NK-92 (cell line): ENCODE measurements around the gene KIF23.

ENCODE experiments used
- DNase-seq: peaks from one replicate; lab custom pipeline; 2025; ENCODE audit not compliant: unreplicated experiment; lab: John Stamatoyannopoulos, UW

KIF23 gene

DNA sequence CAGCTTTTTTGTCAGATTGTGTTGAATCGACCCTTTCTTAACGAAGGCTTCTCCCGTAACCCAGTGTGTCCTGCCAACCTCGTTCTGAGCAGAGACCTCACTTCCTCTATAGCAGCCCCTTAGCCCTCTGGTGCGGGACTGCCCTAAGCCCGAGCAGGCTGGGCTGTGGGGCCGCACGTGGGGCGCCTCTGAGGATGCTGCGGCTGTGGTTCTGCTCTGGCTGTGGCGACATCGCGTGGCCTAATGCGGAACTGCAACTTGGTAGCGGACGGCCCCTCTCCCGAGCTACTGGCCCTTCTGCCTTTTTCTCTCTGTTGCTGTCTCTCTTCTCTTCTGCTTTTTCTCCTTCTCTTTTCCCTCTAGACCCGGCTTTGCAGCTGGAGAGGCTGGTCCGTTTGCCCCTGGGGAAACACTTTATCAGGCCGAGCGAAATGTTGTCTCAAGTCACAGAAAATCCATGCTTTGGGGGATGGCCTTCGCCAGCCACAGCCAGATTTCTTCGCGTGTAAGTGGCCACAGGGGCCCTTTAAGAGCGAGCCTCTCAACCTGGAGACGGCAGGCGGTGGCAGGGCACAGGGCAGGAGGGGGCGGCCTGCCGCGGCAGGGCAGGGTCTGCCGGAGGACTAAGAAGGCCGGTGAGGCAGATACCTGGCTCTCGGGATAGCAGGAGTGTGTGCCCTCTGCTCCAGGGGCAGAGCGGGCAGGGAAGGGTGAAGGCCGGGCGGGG is 19.4 kb upstream of the KIF23 start:
- no peak for DNase-seq

DNA sequence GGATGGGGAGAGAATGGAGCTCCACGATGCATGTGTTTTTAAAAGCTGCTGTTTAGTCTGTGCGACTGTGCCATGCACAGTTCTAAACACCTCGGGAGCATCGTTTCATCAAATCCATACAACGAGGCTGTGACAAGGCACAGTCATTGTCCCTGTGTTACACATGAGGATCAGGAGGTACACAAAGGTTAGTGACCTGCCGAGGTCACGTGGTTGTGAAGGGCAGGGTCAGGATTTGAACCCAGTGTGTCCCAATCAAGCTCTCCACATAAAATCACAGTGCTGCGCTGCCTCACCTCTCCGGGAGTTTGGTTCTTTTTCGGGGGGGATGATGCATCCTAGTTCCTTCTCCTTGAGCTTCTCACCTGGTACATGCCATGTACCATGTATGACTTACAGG is 18.7 kb upstream of the KIF23 start:
- no peak for DNase-seq

DNA sequence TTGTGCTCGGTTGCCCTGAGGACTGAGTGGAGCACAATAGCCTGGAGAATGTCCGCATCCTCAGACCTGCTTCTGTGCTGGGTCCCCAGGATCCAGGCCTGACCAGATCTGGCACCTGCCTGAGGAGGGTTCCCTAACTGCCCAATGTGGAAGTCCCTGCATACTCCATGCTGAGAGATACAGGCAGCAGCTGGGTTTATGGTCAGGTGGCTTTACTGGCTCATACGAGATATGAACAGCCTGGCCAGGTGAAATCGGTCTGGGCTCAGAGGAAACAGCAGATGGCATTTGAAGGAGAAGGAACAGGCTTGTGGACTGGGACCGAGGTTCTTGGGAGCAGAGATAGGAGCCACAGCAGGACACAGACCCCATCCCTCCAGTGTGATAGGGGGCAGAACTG is 18.2 kb upstream of the KIF23 start:
- no peak for DNase-seq

DNA sequence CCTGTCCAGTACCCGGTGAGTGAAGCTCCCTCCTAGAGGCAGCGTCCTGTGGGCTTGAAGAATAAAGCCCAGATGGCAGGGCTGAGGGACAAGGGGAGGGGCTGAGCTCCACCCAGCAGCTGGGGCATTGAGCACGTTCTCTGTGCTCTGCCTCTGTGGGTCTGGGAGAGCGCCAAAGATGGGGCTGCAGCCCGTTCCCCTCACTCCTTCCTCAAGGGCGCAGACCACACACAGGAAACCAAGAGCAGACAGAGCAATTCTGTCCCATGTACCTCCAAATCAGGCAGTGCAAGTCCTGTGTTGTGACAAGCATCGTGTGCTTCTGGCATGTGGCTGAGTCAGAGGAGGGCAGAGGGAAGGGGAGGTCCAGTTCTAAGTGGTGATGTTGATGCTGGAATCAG is 15.7 kb upstream of the KIF23 start:
- DNase-seq: no peak

DNA sequence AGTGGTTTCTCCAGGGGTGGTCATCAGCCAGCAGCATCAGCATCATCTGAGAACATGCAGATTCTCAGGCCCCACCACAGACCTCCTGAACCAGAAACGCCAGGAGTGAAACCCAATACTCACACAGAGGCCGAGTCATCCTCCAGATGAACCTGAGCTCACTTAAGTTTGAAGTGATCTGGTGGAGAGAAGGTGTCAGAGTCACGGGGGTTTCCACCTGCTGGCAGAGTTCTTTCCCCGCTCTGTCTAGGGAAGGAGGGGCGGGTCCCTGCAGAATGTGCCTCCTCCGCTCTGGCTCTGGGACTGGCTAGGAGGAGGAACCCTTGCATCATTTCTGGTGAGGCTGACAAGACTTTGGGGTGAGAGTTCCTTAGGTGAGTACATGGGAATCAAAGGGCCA is 13.3 kb upstream of the KIF23 start:
- no peak for DNase-seq

DNA sequence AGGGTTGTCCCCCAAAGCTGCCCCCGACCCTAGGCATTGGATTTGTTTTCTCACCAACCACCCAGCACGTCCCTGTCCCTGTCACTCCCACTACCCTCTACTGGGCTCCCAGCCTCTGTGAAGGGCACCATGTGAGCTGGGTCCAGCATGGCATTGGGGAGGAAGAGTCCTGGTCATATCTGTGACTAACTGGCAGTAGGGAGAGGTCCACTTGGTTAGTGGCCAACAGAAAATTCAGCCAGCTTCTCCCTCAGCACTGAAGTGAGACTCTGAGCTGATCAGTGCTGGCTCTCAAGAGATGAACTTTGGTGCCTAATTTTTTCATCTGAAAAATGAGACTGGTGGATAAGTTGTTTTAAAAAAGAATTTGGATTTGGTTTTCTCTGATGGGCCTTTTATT is 11.3 kb upstream of the KIF23 start:
- DNase-seq: no peak

DNA sequence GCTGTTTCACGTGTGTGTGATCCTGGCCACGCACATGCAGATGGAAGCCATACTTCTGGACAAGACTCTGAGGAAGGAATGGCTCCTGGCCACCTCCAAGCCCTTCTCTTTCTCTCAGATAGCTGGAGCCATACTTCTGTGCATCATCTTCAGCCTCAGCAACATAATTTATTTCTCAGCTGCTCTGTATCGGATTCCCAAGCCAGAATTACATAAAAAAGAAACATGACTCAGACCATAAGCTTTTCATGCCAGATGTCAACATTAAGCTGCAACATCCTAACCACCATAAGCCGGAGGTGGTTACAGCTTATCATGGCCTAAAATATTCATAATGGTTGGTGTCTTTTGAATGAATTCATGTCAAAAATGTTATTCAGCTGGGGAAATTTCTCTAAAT is 10.6 kb upstream of the KIF23 start:
- DNase-seq: no peak

DNA sequence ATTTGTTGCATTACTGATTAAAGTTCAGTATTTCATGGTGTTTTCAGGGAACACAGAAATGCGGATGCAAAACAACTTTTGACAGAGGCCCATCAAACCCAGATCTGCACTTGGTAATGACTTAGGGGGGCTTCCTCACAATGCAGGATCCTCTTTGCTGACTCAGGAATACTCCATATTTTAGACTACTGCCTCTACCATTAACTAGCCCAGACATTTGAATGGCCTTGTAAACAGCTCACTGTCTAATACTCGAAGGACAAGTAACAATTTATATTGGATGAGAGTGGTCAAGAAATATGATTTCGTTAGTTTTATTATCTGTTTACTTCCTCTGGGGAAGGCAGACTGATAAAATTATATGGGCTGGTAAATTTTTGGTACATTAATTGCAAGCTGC is 9.0 kb upstream of the KIF23 start:
- no peak for DNase-seq

DNA sequence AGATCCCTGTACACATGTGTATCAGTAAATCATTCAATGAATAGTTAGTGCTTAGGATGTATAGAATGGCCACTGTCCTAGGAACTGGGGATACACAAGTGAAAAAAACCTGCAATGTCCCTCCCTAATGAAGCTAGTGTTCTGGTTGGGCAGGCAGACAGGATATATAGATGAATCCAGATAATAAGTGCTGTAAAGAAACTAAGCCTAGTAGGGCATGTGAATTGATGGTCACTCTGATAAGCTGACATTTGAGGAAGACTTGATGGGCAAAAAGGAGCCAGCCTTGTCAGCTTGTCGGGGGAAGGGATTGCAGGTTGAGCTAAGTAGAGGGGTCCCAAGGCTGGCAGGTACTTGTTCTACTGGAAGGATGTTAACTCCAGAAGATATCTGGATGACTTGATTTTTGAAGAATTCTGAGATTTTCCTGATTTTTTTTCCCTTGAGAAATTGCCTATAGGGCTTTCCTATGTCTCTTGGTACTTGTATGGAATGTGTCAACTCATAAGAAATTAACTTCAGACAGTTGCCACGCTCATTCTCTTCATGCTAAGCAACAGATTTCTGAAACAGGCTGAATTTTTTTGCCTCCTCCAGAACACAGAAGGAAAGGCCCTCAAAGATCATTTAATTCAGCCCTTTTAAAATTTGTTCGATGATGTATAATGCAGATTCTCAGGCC is 6.3 kb upstream of the KIF23 start:
- no peak for DNase-seq

DNA sequence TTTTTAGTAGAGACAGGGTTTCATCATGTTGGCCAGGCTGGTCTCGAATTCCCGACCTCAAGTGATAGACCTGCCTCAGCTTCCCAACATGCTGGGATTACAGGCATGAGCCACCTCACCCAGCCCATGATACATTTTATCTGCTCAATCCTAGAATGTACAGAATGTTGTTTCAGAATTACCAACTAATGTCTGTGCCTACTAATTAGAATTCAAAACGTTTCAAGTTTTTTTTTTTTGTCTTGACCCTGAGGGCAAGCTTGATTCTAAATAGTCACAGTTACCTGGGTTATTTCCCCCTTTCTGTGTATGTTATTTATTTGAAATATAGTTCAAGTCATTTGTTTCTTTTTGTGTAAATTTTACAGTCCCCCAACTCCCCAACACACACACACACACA is 5.3 kb upstream of the KIF23 start:
- no peak for DNase-seq

DNA sequence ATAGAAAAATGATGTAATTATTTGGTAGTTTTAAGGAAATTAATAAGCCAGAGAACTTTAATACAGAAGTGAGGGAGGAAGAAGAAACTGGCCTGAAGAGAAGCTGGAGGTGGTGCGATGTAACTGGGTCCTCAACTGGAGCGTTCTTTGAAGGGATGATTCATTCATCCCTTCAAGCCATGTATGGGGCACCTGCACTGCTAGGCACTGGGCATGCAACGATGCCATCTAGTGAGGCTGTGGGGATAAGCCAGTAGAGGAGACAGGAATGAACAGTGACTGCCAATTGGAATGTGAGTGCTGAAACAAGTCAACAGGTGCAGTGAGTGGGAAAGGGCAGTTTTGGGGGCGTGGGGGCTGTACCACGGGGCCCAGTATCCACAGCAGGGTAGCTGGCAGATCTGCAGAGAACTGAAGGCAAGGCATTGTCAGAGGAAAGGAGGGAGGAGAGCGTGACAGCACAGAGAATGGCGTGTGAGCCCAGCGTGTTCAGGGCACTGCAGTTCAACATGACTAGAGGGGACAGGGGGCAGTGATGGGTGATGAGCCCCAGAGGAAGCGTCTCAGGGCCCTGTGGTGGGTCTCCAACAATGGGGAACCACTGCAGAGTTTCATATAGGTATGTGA is 3.8 kb upstream of the KIF23 start:
- no peak for DNase-seq

DNA sequence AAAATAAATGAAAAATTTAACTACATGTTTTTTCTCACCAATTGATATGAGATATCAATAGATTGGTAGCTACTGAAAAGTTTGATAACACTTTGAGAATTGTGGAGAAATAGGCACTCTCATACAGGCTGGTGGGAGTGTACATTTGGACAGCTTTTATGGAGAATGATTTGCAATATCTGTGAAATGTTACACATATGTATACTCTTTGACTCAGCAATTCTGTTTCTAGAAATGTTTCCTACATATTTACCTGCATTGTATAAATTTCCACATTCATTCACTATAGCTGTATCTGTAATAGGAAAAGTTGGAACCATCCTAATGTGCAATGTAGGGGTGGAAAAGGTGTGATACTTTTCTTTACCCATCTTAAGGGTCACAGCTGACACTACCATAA is 1.9 kb upstream of the KIF23 start:
- no peak for DNase-seq

DNA sequence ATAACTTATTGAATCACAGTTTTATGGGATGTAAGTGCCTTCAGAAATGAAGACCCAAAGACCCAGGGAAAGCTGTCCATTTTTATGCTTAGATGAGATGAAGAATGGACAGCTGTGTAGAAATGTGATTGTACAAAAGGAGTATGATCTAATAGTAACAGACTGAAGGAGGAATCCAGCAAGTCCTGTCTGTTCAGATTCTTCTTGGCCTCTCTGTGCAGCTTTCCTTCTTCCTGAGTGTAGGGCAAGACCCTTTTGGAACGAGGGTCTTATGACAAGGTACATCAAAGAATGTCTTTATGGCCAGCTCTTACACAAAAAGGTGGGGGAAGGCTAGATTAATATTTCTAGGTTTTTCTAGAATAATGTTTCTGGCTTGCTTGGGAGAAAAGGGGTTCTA is 1.4 kb upstream of the KIF23 start:
- DNase-seq: no peak

DNA sequence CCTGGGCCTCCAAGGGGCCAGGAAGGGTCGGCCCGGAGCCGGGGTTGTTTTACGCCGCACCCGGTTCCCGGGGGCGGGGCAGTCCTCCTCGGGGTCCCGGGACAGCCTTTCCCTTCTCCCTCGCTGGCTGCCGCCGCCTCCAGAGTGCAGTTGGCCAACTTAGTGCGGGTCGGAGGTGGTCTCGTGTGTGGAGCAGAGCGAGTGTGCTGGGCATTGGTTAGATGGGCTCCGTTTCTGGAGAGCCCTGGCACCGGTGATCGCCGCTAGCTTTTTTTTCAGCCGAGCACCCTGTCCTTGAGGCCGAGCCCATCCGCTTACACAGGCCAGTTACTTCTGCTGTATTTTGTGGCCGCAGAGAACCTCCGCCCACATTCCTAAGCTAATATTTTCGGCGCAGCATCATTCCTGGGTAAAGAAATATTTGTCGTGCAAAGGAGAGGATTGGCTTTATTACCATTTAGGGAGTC is 585 bp downstream of the KIF23 start:
- no peak for DNase-seq

DNA sequence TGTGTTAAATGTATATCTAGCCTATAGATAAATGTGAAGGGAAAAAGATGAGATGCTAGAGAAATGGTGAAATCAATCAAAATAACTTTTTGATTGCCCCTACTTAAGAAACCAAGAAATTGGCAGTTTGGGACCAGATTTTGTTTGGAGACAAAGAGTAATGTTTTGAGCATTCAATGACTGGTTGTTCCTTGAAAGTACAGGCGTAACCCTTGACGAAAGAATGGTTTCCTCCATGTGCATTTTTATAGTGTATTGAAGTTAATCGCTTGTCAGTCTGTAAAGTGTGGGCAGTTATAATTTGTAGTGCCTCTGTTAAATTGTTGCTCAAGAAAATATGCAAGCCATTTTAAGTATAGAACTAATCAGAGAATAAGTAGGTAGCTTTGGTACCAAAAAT is 1.2 kb downstream of the KIF23 start:
- no peak for DNase-seq

DNA sequence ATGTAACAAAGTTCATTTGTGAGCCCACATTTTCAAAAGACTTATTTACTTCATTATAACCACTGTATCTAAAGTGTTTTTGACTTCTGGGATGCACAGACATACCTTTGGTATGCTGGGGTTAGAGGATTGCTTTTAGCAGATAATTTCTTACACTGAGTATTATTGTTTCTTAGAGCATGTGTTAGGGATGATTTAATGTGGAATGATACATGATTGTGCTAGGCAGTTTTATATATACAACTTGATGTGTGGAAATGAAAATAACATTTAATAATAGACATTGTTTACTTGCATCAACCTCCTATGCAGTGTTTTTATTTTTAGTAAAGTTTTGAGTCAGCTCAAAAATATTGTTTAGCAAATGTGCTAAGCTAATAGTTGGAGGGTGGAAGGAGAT is 3.4 kb downstream of the KIF23 start:
- DNase-seq: no peak

DNA sequence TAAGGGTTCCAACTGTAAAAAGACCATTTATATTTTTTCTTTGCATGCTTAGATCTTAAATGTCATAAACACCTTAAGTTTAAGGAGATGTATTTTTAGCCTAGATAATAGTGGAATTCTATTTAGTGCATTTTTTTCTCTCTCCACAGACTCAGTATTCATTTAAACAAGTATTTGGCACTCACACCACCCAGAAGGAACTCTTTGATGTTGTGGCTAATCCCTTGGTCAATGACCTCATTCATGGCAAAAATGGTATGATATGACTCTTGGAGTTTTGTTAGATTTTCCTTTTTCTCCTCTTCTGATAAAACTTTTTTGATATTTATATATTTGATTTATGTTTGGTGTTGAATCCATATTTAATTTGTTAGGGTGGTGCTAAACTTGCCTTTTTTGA is 7.3 kb downstream of the KIF23 start:
- no peak for DNase-seq

DNA sequence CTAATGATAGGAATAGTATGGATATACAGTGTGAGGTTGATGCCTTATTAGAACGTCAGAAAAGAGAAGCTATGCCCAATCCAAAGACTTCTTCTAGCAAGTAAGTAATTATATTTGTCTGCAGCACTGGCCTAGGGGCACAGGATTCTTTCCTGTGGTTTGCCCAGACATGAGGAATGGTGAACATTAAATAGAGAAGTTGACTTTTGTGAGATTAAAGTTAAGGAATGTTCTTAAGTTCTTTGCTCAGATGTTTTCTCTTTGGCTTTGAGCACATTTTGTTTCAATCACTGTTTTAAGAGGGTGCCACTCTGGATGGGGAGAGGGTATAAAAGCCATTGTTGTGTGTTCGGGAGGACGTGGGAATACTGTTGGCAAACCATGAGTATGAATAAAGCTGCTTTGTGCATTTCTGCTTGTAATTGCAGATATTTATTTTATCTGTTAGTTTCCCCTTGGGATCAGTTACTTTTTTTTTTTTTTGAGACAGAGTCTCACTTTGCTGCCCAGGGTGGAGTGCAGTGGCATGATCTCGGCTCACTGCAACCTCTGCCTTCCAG is 8.3 kb downstream of the KIF23 start:
- DNase-seq: no peak

DNA sequence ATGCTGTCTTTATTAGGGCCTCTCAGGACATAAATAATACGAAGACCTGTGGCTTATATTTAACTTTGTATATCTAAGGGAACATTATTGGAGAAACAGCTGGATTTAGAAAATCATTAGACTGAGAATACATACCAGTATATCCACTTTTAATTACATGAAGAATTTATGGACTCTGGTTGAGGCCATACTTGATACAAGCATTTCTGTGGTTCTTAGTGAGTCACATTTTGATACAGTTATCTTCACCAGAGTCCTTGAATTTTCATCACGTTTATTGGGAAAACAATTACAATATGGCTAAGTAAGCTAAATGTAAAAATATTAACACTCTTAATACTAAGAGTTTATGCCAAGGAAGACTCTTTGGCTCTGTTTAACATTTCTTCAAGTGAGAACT is 9.9 kb downstream of the KIF23 start:
- DNase-seq: no peak

DNA sequence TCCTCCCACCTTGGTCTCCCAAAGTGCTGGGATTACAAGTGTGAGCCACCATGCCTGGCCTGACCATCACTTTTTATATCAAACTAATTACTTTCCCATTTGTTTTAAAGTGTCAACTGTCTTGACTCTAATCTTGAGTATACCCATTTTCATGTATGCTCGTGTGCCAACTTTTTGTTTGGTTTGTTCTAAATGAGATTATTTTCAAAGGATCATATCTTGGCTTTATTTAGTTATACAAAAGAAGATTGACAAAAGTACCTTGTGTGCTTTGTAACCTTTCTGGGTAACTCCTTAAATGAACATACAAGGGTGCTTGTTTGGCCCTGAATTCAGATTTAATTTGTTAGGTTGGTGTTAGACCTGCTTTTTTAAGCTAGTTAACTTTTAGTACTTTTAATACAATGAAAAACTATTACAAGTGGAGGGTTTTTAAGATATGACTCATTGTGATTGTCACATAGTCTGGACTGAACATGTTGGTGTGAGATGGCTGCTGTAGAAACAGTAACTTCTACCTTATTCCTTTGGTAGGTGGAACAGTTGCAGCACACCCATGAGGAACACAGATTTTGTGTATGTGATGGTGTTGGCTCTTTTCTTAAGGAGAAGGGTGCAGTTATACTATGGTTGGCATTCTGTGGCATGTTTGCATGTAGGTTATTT is 10.7 kb downstream of the KIF23 start:
- no peak for DNase-seq

DNA sequence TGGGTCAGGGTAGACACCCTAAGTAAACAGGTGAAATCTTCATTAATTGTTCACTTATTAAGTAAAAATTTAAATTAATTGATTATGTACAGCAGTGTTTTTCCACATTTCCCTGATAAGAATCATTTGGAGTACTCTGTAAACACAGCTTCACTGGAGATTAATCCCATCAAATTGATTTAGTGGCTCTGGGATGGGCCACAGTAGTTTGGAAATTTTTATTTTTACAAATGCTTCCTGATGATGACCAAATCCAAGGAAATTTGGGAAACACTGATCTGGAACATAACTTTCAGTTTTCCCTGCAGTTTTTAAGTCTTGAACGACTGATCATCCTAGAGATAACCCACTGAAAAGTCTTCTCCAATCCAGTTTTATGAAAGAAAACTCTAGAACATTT is 19.7 kb downstream of the KIF23 start:
- no peak for DNase-seq

DNA sequence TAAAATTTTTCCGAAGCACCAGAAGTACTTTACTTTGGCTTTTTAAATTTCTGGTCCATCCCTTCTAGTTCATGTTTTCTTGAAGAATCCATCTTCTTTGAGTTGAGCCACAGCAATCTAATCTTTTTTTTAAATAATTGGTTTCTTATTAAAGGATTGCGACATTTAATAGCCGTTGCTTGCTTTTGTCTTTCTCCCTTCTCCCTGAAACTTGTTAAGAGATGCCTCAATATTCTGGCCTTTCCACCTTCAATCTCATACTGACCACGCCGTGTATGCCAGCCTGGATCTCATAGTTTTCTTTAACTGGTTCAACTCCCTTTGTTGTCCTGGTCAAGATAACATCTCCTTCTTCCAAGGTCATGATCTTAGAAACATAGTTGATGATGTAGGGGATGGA is 20.1 kb downstream of the KIF23 start:
- no peak for DNase-seq
